SKM-1 treated with dmso at 0.1 percent for 144 hours (cell line): ENCODE measurements around the gene SART3.
"Not testable (repeated sequence)": the region's sequence is repeated elsewhere in the genome, so short reads cannot be mapped to it uniquely, and the experiment has no call there.

Source experiments
- DNase-seq: peaks from one replicate; lab custom pipeline; 2025; ENCODE audit not compliant: unreplicated experiment; lab: John Stamatoyannopoulos, UW

SART3 gene

GRCh38 chr12:108598553-108599250 lies 37.7 kb upstream of the SART3 start:
- DNase-seq, result no peak

DNA sequence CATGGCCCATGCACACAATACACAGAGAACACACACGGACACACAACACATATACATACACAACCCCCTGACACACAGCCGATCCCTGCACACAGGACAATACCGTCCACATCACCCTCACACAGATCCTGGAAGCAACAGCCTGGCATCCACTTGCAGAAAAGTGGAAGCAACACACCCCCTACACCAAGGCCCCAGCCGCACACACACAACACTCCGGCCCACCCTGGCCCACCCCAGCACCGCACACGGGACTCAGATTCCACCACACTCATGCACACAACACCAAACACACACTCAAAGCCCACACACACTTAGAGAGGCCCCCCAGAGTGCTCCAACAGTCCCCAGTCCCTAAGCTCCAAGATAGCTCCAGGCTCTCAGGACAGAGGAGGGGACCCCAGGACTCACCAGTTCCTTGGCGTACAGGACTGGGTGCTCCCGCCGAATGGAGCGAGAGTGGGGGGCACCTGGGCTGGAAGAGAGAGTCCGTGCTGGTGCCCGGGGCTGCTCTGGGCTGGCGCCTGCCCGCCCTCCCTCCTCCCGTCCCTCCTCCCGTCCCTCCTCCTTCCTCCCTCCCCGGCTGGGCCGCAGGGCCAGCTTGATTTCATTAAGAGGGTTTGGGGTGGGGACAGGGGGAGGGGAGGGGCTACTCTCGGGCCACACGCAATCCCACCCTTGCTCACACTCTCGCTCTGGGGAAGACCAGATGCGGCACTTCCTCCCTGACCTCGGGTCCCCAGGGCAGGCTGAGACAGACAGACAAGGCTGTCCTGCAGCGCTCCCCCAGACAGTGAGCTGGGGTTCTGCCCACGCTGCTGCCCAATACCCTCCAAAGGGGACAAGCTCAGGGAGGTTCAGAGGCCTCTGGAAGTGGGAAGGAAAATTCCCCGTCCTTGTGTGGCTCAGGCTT lies 36.8 kb upstream of the SART3 start, which contains the start of gene TMEM119:
Gene TMEM119 (minus strand): TSS at position 526 of the 913 bp plus-strand sequence. CDS start 5,701 bp downstream, outside the sequence.
- no peak for DNase-seq

DNA sequence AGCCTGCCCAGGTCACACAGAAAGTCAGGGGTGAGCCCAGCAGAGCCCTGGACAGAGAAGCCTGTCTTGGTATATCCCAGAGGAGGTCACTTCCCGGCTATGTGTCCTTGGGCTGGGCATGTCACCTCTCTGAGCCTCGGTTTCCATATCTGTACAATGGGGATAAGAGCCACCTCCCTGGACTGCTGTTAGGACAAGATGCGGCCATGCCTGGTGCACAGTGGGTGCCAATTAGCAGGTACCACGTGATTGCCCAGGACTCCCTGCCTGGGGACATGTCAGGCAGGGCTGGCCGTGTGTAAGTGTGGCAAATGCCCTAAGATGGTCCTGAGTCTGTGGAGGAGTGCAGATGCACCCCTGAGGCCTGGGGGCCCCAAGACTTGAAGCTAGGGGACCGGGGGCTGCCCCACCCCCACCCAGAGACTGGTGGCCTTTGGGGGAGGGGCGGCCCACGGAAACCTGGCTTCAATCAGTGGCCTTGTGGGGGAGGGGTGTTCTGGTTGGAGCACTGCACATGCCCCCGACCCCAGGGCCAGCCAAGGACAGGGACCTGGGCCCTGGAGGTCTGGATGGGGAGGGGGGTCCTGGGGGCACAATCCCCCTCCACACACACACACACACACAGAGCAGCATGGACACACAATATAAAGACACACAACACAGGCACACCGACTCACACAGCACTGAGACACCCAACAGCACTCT lies 36.0 kb upstream of the SART3 start:
- DNase-seq, result no peak

DNA sequence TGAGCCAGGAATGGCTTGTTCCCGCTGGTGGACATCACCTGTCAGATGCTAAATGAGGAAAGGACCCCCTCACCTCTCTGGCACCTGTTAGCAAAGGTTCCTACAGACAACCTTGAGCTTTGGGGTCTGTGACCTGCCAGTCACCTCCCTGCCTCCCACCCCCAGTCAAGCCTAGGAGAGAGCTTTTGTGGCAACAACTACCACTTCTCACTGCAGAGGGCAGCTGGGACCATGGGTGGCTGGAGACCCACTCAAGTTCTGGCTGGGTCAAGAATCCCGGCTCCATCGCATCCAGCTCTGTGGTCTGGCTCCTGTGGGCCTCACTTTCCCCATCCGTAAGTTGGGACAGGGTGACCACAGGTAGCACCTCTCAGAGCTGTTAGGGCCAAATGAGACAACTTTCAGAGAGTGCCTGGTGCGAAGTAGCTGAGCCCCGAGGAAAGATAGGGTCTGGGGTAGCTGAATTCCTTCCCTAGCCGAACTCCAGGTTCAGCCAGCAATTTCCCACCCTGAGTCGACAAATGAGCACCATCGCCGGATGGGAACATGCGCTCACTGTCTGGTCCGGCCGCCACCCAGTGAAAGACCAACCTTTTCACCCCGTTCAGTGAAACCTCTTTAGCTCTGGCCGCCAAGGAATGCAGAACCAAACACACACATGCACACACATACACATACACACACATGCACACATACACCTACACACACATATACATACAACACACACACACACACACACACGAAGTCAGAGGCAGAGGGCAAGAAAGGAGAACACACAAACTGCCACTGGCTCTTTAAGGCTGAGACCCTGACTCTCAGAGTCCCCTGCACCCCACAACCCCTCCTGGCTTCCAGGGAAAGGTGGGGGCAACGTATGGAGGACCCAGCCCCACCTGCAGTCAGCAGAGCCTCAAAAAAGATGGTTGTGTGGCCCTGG lies 35.0 kb upstream of the SART3 start:
- DNase-seq, result no peak

DNA sequence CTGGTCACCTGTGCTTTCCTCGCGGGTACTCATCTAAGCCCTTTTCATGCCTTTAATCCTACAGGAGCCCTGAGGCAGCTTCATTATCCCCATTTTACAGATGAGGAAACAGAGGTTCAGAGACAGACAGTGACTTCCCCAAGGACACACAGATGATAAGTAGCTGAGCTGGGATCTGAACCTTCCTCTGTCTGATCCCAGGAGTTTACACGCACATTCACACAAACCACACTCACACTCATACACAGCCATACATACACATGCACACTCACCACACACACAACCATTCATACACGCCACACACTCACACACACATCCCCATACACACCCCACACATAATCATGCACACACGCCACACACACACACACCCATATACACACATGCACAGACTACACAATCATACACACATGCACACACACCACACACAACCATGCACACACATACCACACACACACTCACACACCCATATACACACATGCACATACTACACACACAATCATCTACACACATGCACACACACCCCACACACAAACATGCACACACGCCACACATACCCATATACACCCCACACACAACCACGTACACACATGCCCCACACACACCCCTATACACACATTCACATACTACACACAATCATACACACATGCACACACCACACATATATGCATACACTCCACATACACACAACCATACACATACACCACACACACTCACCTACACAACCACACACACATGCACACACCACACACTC lies 34.2 kb upstream of the SART3 start:
- DNase-seq, result no peak

DNA sequence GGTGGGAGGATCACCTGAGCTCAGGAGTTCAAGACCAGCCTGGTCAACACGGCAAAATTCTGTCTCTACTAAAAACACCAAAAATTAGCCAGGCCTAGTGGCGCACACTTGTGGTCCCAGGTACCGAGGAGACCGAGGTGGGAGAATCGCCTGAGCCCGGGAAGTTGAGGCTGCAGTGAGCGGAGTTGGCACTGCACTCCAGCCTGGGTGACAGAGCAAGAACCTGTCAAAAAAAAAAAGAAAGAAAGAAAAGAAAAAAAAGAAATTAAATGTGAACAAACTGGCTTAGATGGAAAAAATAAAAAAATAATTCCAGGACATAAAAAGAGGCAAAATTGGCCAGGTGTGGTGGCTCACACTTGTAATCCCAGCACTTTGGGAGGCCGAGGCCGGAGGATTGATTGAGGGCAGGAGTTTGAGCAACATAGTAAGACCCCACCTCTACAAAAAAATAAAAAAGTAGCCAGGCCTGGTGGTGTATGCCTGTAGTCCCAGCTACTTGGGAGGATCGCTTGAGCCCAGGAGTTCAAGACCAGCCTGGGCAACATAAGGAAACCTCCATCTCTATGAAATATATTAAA lies 33.4 kb upstream of the SART3 start:
- DNase-seq, result no peak

GRCh38 chr12:108592033-108592909 lies 31.3 kb upstream of the SART3 start:
- DNase-seq, result no peak

GRCh38 chr12:108591267-108591980 lies 30.5 kb upstream of the SART3 start:
- no peak for DNase-seq

GRCh38 chr12:108590463-108590862 lies 29.5 kb upstream of the SART3 start:
- not testable (repeated sequence) for DNase-seq

DNA sequence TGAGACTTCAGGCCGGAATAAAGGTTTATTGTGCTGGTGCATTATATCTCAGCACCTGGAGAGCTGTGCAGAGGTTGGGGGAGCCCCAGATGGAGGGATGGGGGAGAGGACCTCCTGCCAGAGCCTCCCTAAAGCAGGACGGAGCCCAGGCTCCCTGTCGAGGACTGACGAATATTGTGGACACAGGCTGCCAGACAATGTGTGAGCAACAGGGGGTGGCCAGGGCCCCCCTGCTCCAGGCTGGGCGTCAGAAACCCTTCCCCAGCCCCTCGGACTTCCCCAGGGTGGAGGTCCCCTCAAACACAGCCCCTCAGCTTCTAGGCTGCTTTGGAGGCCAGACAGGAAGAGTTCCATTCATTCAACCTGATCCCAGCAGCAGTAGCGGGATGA lies 28.9 kb upstream of the SART3 start:
- no peak for DNase-seq

GRCh38 chr12:108589028-108589839 lies 28.3 kb upstream of the SART3 start:
- DNase-seq, result no peak

- DNase-seq, result no peak
Measured at GRCh38 chr12:108587826-108588225, 26.9 kb upstream of the SART3 start.

DNA sequence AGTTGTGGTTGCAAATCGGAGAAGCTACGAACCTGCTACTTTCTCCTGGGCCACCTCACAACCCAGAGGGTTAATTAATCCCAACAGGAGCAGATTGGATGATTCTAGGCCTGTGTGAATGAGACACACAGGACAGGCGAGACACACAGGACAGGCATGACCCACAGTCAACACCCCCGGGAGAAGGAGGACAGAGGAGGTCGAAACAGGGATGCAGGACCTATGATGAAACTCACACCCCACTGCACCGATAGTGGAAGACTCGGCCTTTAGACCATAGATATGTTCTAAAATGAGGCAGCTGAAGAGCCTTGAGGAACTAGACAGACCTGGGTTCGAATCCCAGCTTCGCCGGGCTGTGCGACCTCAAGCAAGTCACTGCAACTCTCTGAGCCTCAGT lies 25.3 kb upstream of the SART3 start:
- no peak for DNase-seq

GRCh38 chr12:108585864-108586263 lies 24.9 kb upstream of the SART3 start:
- no peak for DNase-seq

DNA sequence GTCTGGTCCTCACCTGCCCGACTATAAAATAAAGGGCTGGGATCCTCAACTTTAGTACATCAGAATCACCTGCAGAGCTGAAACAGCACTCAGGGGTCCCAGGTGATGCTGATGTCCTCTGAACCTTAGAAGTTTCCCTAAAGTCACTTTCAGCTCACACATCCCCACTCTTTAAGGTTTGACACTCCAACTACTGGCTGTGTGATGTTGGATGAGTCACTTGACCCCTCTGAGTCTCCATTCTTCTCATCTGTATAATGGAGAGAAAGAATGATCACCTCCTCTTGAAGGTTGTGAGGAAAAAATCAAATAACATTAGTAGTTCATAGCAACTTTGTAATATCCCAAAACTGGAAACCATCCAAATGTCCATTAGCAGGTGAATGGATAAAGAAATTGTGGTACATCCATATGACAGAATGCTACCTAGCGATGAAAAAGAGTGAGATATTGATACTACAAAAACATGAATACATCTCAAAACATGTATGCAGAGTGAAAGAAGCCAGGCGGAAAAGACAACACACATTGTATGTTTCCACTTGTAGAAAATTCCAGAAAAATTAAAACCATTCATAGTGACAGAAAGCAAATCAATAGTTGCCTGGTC lies 23.6 kb upstream of the SART3 start:
- DNase-seq, result no peak

DNA sequence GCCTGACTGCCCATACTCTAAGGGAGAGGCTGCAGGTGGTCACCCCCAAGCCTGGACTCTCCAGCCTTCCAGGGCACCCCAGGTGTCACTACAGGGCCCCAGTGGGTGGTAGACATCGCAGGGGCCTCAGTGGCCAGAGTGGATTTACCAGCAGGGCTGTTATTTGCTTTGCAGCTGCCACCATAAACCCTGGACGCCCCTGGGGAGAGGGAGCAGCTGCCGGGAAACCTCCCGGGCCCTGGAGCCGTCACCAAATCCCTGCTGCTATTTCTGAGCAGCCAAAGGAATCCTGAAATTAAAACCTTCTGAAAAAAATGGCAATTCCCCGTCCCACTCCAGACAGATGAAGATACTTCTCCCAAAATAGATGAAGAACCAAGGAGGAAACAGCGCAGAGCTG lies 23.0 kb upstream of the SART3 start:
- DNase-seq, result no peak
